SU-DHL-6 (cell line): ENCODE results near the gene PRSS21.

Source experiments
- EZH2phosphoT487 ChIP-seq: fragments of 200-600 bp; sonication (generic), shearing (Covaris generic); conservative IDR thresholded peaks from 2 replicates; pipeline ENCODE4 v1.6.1; 2018; ENCODE audit warnings: mild to moderate bottlenecking, antibody characterized with exemption, low read length, moderate library complexity, mixed read lengths
- TF ChIP-seq, protein P1 (sequence below): fragments of 200-600 bp; sonication (generic); IDR thresholded peaks from one replicate; pipeline ENCODE4 v1.5.1; 2017; ENCODE audit warnings: antibody characterized with exemption, mild to moderate bottlenecking, low read length, moderate library complexity; ENCODE audit not compliant: insufficient read depth, poor library complexity, severe bottlenecking

DNA sequence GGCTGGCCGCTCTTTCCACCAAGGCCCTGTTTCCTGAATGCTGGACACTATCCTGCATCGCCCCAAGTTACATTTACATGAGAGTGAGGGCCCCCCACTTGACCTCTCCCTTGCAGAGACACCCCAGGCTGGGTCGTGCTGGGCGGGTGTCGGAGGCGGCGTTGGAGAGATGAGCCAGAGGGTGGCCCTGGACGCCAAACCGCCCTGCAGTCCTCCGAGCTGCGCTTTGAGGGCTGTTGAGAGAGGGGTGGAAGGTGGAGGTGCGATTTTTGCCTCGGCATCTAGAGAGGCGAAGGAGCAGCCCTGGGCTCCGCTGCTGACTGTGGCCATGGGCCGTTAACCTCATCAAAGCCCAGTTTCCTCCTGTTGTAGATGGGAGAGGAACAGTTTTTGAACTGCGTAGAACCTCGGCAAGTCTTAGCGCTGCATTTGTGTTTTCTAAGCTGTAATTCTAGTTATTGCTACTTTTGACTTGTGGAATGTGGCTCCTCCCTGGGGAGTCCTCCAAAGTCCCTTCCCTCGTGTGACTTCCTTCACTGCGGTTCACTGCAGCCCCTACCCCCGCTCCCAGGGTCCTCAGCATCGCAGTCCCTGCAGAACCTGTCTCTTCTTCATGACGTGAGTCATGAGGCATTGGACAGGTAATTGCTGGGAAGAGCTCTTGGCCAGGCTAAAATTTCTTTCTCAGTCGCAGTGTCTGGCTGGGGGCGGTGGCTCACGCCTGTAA, 39.0 kb upstream of the PRSS21 start:
- TF ChIP-seq, protein P1, sequence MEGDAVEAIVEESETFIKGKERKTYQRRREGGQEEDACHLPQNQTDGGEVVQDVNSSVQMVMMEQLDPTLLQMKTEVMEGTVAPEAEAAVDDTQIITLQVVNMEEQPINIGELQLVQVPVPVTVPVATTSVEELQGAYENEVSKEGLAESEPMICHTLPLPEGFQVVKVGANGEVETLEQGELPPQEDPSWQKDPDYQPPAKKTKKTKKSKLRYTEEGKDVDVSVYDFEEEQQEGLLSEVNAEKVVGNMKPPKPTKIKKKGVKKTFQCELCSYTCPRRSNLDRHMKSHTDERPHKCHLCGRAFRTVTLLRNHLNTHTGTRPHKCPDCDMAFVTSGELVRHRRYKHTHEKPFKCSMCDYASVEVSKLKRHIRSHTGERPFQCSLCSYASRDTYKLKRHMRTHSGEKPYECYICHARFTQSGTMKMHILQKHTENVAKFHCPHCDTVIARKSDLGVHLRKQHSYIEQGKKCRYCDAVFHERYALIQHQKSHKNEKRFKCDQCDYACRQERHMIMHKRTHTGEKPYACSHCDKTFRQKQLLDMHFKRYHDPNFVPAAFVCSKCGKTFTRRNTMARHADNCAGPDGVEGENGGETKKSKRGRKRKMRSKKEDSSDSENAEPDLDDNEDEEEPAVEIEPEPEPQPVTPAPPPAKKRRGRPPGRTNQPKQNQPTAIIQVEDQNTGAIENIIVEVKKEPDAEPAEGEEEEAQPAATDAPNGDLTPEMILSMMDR = no peak
- TF ChIP-seq EZH2phosphoT487 = no peak
